Activated CD4-positive, alpha-beta memory T cell treated with anti-CD3 and anti-CD28 coated beads, Interleukin-2, amount 10 ng/mL, durations not matched to agents 7 days and 5 days (primary cell): ENCODE measurements around the gene SYTL3. TPM values are rescaled to one million over a fixed set of nuclear protein-coding genes. Genes with fewer than 3 reads are reported as not detected.

Source experiments
- CTCF ChIA-PET: fragments of 350-600 bp; sonication (Branson Sonifier 250); formaldehyde crosslinking; loops from one replicate; lab custom pipeline; 2021; ENCODE audit warnings: antibody characterized with exemption, inconsistent platforms; lab: Charles Lee
- POLR2A ChIA-PET: fragments of 350-600 bp; sonication (Branson Sonifier 250); formaldehyde crosslinking; loops from one replicate; lab custom pipeline; 2021; ENCODE audit warnings: antibody characterized with exemption; lab: Charles Lee
- DNase-seq: peaks from one replicate; pipeline ENCODE4 v3.0.0-alpha.2; 2020
- H3K27ac Mint-ChIP-seq: one replicate; pipeline ENCODE4 v1.8.0; 2021; ENCODE audit warnings: mild to moderate bottlenecking, mixed read lengths
- H3K27me3 Mint-ChIP-seq: one replicate; pipeline ENCODE4 v1.8.0; 2021; ENCODE audit warnings: mixed read lengths
- H3K36me3 Mint-ChIP-seq: one replicate; pipeline ENCODE4 v1.8.0; 2021; ENCODE audit warnings: low read depth, mixed read lengths
- H3K4me1 Mint-ChIP-seq: one replicate; pipeline ENCODE4 v1.8.0; 2021; ENCODE audit warnings: mixed read lengths
- H3K4me3 Mint-ChIP-seq: one replicate; pipeline ENCODE4 v1.8.0; 2021; ENCODE audit warnings: mild to moderate bottlenecking, mixed read lengths
- H3K9me3 Mint-ChIP-seq: one replicate; pipeline ENCODE4 v1.8.0; 2021; ENCODE audit warnings: mixed read lengths
- total RNA-seq, 2 experiments: library from RNA; stranded (reverse); gene quantifications; one replicate each; pipeline ENCODE4 v1.2.3, GENCODE V29; 2021

SYTL3 gene
- total RNA-seq, 2 experiments from 2014 or later = 133 to 135 TPM

DNA sequence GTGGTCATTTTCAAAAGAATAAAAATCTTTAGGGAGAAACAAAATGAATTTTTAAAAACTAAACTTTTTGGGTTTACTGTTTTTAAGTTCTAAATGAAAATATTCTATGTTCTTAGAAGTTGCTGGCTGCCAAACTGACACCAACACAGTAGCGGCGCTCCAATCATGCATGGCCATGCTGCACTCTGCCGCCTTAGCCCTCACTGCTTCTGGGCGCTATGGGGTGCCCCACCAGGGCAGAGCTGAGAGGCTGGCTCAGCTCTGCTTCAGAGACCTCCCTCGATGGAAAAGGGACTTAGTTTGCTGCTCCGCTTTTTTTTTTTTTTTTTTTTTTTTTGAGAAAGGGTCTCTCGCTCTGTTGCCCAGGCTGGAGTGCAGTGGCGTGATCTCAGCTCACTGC, 148.5 kb downstream of the SYTL3 start:
- DNase-seq = no peak
- H3K4me1 Mint-ChIP-seq = peaks cover 83% of the 10 kb centered on the region
- H3K36me3 Mint-ChIP-seq = peaks cover 56% of the 10 kb centered on the region
- no peak overlapping the region for H3K27ac Mint-ChIP-seq
- CTCF ChIA-PET = interaction anchor here (0.7 to 1.9 kb wide), 5 partner anchors 9 to 584 kb away, joined by 3 to 7 read pairs (median 4); no protein-coding TSS in a partner anchor
- POLR2A ChIA-PET = interaction anchor here (1.8 to 3.7 kb wide), 2 partner anchors 10 to 14 kb away, joined by 4 to 18 read pairs; no protein-coding TSS in a partner anchor
- no peak overlapping the region for H3K4me3 Mint-ChIP-seq
- H3K27me3 Mint-ChIP-seq = no peaks in the 10 kb centered on the region
- H3K9me3 Mint-ChIP-seq = no peaks in the 10 kb centered on the region

DNA sequence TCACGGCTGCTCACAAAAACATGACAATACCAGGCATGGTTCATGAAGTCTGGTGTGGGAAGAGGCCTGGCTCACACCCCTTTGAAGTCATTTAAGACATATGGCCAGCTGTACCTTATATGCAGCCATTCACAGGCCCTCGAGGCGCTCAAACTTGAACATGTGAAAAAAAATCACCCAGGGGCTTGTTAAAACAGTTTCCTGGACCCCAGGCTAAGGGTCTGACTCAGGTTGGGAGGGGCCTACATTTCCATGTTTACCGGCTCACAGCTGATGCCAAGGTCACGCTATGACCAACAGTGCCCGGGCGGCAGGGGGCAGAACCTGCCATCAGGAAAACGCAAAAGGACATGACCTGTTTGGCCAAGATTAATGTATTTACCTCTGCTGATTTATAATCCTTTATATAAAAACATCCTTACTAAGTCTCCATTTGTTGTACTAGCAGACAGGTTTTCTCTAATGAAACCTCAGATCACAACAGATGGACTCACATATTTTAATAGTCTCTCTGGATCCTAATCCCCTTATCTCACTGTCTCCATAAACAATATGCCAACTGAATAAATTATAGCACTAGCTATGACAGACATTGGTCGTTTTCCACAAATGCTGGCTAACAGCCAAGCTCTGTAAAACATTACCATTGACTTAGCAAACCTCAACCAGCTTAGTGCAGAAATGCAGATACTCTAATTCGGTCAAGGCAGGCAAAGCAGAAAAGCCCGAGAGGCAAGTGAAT, 149.4 kb downstream of the SYTL3 start:
- H3K27me3 Mint-ChIP-seq = no peaks in the 10 kb centered on the region
- DNase-seq = no peak
- H3K4me3 Mint-ChIP-seq = no peak overlapping the region
- ChIA-PET CTCF (interaction anchor here (0.6 to 1.9 kb wide), 3 partner anchors 7 to 144 kb away, joined by 3 to 7 read pairs (median 4); no protein-coding TSS in a partner anchor), POLR2A (interaction anchor here (0.8 to 3.7 kb wide), 4 partner anchors 10 to 246 kb away, joined by 3 to 18 read pairs (median 4); partner anchors contain the start of gene TAGAP)
- H3K4me1 Mint-ChIP-seq = peaks cover 82% of the 10 kb centered on the region
- H3K36me3 Mint-ChIP-seq = peaks cover 56% of the 10 kb centered on the region
- no peak overlapping the region for H3K27ac Mint-ChIP-seq
- H3K9me3 Mint-ChIP-seq = no peaks in the 10 kb centered on the region

- Mint-ChIP-seq H3K36me3 (peaks cover 59% of the 10 kb centered on the region), H3K27ac (no peak overlapping the region)
- POLR2A ChIA-PET = interaction anchor here (1.1 to 2.3 kb wide), 6 partner anchors 12 to 157 kb away, joined by 3 to 7 read pairs (median 4); partner anchors contain the start of genes DYNLT1 and EZR
Measured at GRCh38 chr6:158801655-158802294, 151.9 kb downstream of the SYTL3 start.

DNA sequence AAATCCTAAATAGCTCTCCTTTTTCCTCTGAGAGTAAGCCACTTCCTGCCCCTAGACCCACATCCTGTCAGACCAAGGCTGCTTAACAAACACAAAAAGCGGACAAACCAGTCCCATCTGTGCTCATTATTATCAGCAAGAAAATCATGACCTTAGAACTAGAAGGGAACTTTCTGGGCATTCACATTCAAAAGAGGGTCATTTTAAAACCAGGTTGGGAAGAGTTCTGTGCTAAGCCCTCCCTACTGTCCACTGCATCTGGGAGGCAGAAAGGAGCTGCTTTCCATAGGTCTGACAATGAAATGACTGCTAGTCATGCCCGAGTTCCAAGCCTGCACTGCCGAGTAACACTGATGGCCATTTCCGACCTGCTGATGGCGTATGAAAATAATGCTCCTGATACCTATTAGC, 153.9 kb downstream of the SYTL3 start:
- H3K36me3 Mint-ChIP-seq = peaks cover 67% of the 10 kb centered on the region

More at GRCh38 chr6:158801655-158802294, 151.9 kb downstream of the SYTL3 start:
- no peaks in the 10 kb centered on the region for H3K9me3 Mint-ChIP-seq
- no peaks in the 10 kb centered on the region for H3K27me3 Mint-ChIP-seq
- H3K4me1 Mint-ChIP-seq = peaks cover 85% of the 10 kb centered on the region
- CTCF ChIA-PET = interaction anchor here (1.6 kb wide), 1 partner anchor 11 kb away, joined by 4 read pairs; no protein-coding TSS in a partner anchor
- DNase-seq = no peak
- no peak overlapping the region for H3K4me3 Mint-ChIP-seq

DNA sequence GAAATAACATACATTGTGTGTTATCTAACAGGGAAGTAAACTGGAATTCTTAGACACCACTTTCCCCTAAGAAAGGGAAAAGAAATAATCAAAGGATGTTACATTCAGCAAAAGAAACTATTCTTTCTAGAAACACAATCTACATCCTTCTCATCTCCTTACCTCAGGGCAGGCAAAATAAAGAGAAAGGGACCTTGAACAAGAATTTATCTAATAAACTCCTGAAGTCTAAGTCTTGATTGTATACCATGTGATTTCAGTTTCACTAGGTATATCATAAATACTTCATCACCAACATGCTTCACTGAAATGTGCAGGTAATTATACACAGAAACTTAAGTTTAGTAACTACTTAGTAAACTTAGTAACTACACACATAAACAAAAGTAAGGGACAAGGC, 154.4 kb downstream of the SYTL3 start:
- H3K4me3 Mint-ChIP-seq = peak overlapping the region; percentile 18
- no peaks in the 10 kb centered on the region for H3K9me3 Mint-ChIP-seq
- H3K27ac Mint-ChIP-seq = peak overlapping the region; percentile 66
- ChIA-PET POLR2A (interaction anchor here (0.9 to 1.7 kb wide), 11 partner anchors 9 to 157 kb away, joined by 3 to 19 read pairs (median 5); partner anchors contain the start of gene EZR), CTCF (interaction anchor here (1.0 to 1.6 kb wide), 4 partner anchors 9 to 167 kb away, joined by 4 to 8 read pairs (median 4); no protein-coding TSS in a partner anchor)
- peaks cover 88% of the 10 kb centered on the region for H3K4me1 Mint-ChIP-seq
- no peak for DNase-seq
- no peaks in the 10 kb centered on the region for H3K27me3 Mint-ChIP-seq
- H3K36me3 Mint-ChIP-seq = peaks cover 72% of the 10 kb centered on the region

More for the DNA sequence above, 153.9 kb downstream of the SYTL3 start:
- Mint-ChIP-seq H3K4me3 (peak overlapping the region; percentile 18), H3K27me3 (no peaks in the 10 kb centered on the region), H3K9me3 (no peaks in the 10 kb centered on the region), H3K4me1 (peaks cover 88% of the 10 kb centered on the region), H3K27ac (peak overlapping the region; percentile 66)
- POLR2A ChIA-PET = interaction anchor here (0.7 to 1.7 kb wide), 12 partner anchors 9 to 158 kb away, joined by 3 to 19 read pairs (median 5); partner anchors contain the start of genes EZR and SYTL3
- CTCF ChIA-PET = interaction anchor here (1.0 to 1.6 kb wide), 4 partner anchors 9 to 167 kb away, joined by 4 to 8 read pairs (median 4); no protein-coding TSS in a partner anchor
- DNase-seq = peak; percentile 73

GRCh38 chr6:158805698-158806377, 156.0 kb downstream of the SYTL3 start:
- Mint-ChIP-seq H3K4me1 (peaks cover 90% of the 10 kb centered on the region), H3K4me3 (no peak overlapping the region), H3K27ac (peak overlapping the region; percentile 34), H3K36me3 (peaks cover 79% of the 10 kb centered on the region), H3K9me3 (no peaks in the 10 kb centered on the region), H3K27me3 (no peaks in the 10 kb centered on the region)
- DNase-seq = no peak
- CTCF ChIA-PET = no interaction called here
- POLR2A ChIA-PET = interaction anchor here (0.7 to 1.5 kb wide), 5 partner anchors 8 to 967 kb away, joined by 3 to 7 read pairs (median 4); partner anchors contain the start of gene EZR

- Mint-ChIP-seq H3K4me1 (peaks cover 93% of the 10 kb centered on the region), H3K27ac (no peak overlapping the region), H3K27me3 (no peaks in the 10 kb centered on the region), H3K36me3 (peaks cover 84% of the 10 kb centered on the region), H3K4me3 (no peak overlapping the region), H3K9me3 (no peaks in the 10 kb centered on the region)
- ChIA-PET POLR2A (interaction anchor here (0.7 to 3.1 kb wide), 5 partner anchors 9 to 187 kb away, joined by 4 to 19 read pairs (median 4); no protein-coding TSS in a partner anchor), CTCF (no interaction called here)
- no peak for DNase-seq
Measured at GRCh38 chr6:158807515-158808441, 157.9 kb downstream of the SYTL3 start.

GRCh38 chr6:158808442-158808833, 158.6 kb downstream of the SYTL3 start:
- Mint-ChIP-seq H3K36me3 (peaks cover 88% of the 10 kb centered on the region), H3K4me1 (peaks cover 94% of the 10 kb centered on the region), H3K4me3 (no peak overlapping the region), H3K9me3 (no peaks in the 10 kb centered on the region), H3K27me3 (no peaks in the 10 kb centered on the region), H3K27ac (peak overlapping the region; percentile 67)
- CTCF ChIA-PET = interaction anchor here (1.8 kb wide), 1 partner anchor 61 kb away, joined by 5 read pairs; no protein-coding TSS in a partner anchor
- POLR2A ChIA-PET = interaction anchor here (0.8 to 3.1 kb wide), 5 partner anchors 8 to 191 kb away, joined by 3 to 19 read pairs (median 4); partner anchors contain the start of gene RSPH3
- DNase-seq = no peak

DNA sequence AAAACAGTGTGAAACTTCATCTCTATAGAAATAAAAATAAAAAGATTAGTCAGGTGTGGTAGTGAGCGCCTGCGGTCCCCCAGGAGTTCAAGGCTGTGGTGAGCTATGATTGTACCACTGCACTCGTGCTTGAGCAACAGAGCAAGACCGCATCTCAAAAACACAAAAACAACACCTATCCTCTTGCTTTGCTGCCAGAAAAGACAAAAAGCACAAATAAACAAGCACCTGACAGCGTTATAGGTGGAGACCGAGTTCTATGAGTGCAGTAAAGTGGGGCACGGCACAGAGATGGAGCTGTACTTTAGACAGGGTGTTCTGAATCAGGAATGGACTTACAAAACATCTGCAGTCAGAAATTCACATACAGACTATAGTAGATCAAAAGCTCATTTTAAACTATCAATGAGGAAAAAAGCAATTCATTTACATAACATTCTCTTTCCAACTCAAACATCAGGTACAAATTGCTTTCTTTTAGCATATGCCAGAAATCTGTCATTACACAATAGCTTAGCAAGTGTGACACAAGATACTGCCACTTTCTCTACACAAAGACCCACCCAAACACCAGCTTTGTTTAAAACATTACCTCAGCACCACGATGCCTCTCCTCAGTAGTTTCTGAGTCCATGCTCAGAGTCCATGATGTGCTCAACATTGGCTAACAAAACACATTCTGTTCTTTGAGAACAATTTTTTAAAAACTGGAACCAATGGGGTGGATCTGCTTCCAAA, 159.3 kb downstream of the SYTL3 start:
- ChIA-PET CTCF (interaction anchor here (0.8 to 1.8 kb wide), 2 partner anchors 60 to 162 kb away, joined by 3 to 5 read pairs; no protein-coding TSS in a partner anchor), POLR2A (interaction anchor here (0.8 to 3.1 kb wide), 6 partner anchors 8 to 190 kb away, joined by 3 to 19 read pairs (median 6); partner anchors contain the start of gene RSPH3)
- DNase-seq = peak; percentile 36
- Mint-ChIP-seq H3K4me1 (peaks cover 94% of the 10 kb centered on the region), H3K27ac (peak overlapping the region; percentile 67), H3K4me3 (no peak overlapping the region), H3K9me3 (no peaks in the 10 kb centered on the region), H3K36me3 (peaks cover 92% of the 10 kb centered on the region), H3K27me3 (no peaks in the 10 kb centered on the region)

DNA sequence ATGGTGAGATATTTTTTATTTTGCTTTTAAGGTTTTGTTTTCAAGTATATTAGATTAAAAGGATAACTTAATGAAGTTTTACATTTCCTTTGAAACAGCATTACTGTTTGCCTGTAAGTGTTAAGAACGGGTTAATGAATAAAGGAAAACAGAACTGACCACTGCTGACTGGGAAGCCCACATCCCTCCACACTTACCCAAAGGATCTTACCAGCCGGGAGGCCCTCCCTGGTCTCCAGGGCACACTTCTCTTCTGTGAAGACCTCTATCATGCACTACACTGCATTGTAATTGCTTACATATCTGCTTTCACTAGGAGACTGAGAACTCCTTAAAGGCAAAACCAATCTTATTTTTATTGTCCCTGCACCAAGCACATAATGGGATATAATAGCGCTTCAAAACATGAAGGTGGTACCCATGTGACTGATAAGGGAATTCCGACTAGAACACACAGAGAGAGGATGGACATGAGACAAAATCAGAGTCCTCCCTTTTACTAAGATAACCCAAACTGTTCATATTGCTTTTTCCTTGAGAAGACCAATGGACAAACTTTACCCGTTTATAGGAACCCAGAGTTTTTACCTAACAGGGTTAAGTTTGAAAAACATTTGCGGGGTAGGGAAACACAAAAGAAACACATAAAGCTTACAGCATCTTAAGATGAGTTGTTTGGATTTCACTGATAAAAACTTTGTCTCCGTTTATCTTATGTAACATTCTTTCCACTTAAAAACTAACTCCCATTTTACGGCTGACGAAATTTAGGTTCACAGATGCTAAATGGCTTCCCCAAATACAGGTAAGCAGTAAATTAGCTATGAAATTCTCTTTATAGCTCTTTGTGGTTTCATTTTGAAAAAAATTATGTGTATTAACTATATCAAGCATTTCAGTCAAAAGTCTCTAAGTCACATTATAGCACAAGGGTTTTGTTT, 160.6 kb downstream of the SYTL3 start:
- Mint-ChIP-seq H3K9me3 (no peaks in the 10 kb centered on the region), H3K27me3 (no peaks in the 10 kb centered on the region), H3K4me1 (peaks cover 97% of the 10 kb centered on the region), H3K36me3 (peaks cover 96% of the 10 kb centered on the region), H3K27ac (peak overlapping the region; percentile 27), H3K4me3 (no peak overlapping the region)
- DNase-seq = no peak
- CTCF ChIA-PET = interaction anchor here (1.8 kb wide), 1 partner anchor 59 kb away, joined by 5 read pairs; no protein-coding TSS in a partner anchor
- POLR2A ChIA-PET = interaction anchor here (2.6 to 5.2 kb wide), 4 partner anchors 12 to 59 kb away, joined by 14 to 50 read pairs (median 28); no protein-coding TSS in a partner anchor
